Measurements from ENCODE around the gene TRIM14.

- TF ChIP-seq CTCF (IDR thresholded peaks at IDR 0.05) (no peak), POLR2A (IDR thresholded peaks at IDR 0.05) (no peak)
Observed at GRCh38 chr9:98120476-98120875, 1.5 kb upstream of the TRIM14 start.

Data from vagina (tissue), 2 donors.